WI38 (cell line): ENCODE results near the gene HOXA9.

Experiments used
- H3K4me3 ChIP-seq: 2 replicates; pipeline ENCODE4 v1.5.1; 2011; ENCODE audit warnings: low read depth, mild to moderate bottlenecking, control low read depth, low read length
- TF ChIP-seq, protein P1 (sequence below): IDR thresholded peaks from 2 replicates; pipeline ENCODE4 v1.5.1; 2012; ENCODE audit warnings: low read depth, mild to moderate bottlenecking, control low read depth, low read length

HOXA9 gene

DNA sequence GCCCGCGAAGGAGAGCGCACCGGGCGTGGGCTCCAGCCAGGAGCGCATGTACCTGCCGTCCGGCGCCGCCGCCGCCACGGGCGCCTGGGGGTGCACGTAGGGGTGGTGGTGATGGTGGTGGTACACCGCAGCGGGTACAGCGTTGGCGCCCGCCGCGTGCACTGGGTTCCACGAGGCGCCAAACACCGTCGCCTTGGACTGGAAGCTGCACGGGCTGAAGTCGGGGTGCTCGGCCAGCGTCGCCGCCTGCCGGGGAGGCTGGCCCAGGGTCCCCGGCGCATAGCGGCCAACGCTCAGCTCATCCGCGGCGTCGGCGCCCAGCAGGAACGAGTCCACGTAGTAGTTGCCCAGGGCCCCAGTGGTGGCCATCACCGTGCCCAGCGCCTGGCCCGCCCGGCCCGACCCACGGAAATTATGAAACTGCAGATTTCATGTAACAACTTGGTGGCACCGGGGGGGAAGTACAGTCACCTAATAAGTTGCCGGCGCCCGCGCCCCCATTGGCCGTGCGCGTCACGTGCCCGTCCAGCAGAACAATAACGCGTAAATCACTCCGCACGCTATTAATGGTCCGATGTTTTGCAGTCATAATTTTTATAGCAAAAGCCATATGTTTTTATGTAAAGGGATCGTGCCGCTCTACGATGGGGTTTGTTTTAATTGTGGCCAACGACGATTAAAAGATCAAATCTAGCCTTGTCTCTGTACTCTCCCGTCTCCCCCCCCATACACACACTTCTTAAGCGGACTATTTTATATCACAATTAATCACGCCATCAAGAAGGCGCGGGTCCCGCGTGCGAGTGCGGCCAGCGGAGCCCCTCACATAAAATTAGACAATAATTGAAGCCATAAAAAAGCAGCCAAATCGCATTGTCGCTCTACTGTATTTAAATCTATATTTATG, at the start of gene HOXA9:
Gene HOXA9 (minus strand): TSS at position 449 of the 907 bp plus-strand sequence. CDS start 80 bp downstream, at position 369.
- TF ChIP-seq, protein P1, sequence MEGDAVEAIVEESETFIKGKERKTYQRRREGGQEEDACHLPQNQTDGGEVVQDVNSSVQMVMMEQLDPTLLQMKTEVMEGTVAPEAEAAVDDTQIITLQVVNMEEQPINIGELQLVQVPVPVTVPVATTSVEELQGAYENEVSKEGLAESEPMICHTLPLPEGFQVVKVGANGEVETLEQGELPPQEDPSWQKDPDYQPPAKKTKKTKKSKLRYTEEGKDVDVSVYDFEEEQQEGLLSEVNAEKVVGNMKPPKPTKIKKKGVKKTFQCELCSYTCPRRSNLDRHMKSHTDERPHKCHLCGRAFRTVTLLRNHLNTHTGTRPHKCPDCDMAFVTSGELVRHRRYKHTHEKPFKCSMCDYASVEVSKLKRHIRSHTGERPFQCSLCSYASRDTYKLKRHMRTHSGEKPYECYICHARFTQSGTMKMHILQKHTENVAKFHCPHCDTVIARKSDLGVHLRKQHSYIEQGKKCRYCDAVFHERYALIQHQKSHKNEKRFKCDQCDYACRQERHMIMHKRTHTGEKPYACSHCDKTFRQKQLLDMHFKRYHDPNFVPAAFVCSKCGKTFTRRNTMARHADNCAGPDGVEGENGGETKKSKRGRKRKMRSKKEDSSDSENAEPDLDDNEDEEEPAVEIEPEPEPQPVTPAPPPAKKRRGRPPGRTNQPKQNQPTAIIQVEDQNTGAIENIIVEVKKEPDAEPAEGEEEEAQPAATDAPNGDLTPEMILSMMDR, result no peak
- H3K4me3 ChIP-seq, result no peak within 1 kb of the TSS

DNA sequence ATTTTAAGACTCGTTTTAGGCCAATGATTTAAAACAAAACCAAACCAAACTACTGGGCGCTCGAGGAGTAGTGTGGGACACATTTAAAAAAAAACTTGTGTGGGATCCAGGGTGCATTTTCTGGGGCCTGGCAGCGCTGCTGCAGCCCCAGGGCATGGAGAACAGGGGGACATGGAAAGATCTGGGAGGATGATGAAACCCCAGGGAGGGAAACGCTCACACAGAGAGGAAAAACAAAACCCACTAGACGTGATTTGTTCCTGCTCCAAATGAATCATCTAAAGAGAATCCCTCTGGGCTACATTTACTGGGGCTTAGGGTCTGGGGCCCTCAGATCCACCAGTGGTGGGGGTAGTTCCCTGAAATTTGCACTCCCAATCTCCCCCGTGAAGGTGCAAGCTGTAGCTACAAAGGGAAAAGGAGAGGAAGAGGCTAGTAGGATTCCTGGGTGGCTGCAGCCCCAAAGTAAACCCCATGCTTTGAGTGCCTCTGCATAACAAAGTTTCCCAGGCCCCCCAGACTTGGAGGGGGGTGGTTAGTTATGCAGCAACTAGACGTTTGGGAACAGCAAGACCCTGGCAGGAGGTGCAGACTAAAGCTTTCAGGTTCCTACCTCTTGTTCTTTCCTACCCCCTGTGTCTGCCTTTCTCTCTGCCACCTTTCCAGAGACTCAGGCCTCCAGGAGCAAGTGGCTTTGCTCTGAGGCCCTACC, 49.1 kb upstream of the HOXA9 start:
- TF ChIP-seq, protein P1, result no peak
- no peak overlapping the region for H3K4me3 ChIP-seq

DNA sequence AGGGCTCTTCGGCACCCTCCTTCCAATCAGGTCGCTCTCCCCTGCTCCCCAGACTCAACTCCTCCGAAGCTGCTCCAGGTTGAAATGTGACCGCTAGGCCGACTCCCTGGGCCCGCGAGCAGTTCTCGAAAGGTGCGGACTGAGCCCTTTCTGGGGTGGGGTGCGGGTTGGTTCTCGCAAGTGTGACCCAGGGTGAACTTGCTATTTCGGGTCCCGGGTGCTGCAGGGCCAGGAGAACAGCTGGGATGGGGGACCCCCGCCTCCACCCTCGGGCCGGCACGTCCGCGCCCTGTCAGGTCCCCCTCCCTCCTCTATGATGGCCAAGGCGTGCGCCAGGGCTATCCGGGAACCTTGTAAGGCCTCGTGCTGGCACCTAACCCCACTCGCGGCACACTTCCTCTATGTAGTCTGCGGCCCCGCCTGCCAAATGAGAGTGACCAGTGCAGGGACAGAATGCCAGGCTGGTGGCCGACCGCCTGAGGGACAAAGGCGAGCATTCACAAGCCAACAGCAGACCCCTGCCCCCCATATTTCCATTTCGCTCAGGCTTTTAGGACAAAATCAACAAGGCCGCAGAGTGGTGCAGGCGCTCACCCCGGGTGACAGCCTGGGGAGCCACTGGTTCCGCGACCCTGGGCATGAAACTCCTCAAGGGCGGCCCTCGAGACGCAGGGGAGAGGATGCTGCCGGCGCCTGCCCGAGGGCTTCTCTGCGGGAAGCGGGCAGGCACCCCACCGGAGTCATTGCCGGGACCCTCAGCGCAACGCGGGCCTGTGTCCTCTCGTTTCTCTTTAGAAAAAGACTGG, 48.3 kb upstream of the HOXA9 start:
- no peak overlapping the region for H3K4me3 ChIP-seq
- TF ChIP-seq, protein P1, result no peak

DNA sequence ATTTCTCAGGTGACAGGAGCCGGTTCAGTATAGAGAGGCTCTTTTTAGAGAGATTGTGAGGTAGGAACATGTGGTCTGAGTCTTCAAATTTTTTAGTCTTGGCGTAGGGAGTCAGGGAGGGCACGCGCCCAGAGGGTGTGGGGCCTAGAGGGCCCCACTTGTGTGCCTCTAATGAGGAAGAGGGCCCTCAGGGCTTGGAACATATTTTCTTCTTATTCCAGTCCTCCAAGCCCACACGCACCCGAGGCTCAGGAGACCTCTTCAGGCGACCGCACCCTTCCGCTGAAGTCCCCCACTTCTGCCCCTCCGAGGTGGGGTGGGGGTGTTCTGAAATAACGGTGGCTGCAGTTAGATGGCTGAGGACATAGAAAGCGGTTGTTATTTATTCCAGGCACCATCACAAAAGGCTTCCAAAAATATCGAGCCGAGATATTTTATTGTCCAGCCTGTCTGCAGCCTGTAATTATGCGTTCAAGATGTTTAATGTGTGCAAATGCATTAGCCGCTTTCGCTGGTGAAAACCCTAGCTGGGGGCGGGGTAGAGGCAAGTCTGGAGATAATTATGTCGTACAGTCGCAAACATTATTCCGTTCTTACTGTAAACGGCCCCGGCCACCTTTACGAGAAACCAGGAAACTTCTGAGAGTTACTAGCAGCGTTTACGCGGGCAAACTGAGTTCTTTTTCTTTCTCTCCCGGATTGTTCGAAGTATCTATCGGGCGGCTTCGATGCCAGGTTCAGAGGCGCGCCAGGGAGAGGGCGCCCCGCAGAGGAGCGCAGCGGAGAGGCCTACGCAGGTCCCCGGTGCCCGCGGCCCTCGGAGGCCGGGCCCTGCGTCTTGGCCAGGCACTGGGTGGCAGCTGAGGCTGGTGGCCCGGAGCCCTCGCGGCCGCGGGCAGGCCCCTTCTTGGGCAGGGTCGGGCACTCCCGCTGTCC, 47.4 kb upstream of the HOXA9 start:
- H3K4me3 ChIP-seq, result no peak overlapping the region
- TF ChIP-seq, protein P1, result no peak

DNA sequence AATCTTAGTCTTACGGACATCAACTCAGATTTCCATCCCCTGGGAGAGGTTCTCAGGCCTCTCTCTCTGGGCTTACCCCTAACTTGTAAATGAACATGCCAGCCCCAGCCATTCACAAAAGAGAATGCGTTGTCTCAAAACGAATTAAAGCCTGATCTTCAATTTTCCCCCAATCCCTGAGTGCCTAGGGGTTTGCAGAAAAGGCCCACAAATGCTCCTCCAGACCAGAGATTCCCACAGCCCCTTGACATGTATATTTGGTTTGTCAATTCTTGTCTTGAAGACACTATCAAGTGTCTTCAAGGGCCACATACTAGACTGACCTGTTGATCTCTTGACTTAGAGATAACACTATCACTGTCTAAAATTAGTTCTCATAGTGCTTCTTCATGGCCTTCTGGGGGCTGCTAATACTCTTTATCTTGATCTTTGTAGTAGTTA, 46.4 kb upstream of the HOXA9 start:
- no peak overlapping the region for H3K4me3 ChIP-seq
- TF ChIP-seq, protein P1, result no peak

DNA sequence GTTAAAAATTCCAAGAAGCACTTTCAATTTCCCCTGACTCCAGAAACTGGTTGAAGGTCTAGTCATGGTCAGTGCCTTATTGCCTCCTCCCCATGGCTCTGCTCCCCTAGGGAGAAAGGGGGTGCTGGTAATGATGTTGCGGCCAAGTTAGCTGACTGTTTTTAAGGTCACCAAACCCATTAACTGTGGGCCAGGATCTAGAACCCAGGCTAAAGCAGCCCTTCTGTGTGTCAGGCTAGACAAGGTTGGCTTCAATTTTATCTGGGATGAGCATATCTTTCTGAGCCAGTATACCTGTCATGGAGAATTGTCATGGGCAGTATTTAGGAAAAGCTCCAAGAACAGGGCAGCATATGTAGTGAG, 45.7 kb upstream of the HOXA9 start:
- H3K4me3 ChIP-seq, result no peak overlapping the region
- TF ChIP-seq, protein P1, result no peak
